HepG2 (cell line): ENCODE measurements around the gene AGAP1. TPM values are rescaled to one million over a fixed set of nuclear protein-coding genes. Genes with fewer than 3 reads are reported as not detected.

Experiments used
- AFF4 ChIP-seq: sonication (generic); formaldehyde crosslinking; IDR thresholded peaks from 2 replicates; pipeline ENCODE4 v1.4.0; 2020; ENCODE audit warnings: missing genetic modification reagents
- CC2D1A ChIP-seq: sonication (generic); formaldehyde crosslinking; IDR thresholded peaks from 2 replicates; pipeline ENCODE4 v1.8.1; 2023; ENCODE audit warnings: mild to moderate bottlenecking, missing genetic modification reagents
- GMEB1 ChIP-seq: sonication (generic); formaldehyde crosslinking; IDR thresholded peaks from 2 replicates; pipeline ENCODE4 v1.5.1; 2020; ENCODE audit warnings: missing genetic modification reagents, mild to moderate bottlenecking, borderline replicate concordance
- RORA ChIP-seq: sonication (generic); formaldehyde crosslinking; IDR thresholded peaks from 2 replicates; pipeline ENCODE4 v1.5.0; 2020; ENCODE audit warnings: mild to moderate bottlenecking, missing genetic modification reagents, moderate library complexity
- SIX4 ChIP-seq: sonication (generic); formaldehyde crosslinking; IDR thresholded peaks from 2 replicates; pipeline ENCODE4 v1.4.0; 2020; ENCODE audit warnings: missing genetic modification reagents
- SP5 ChIP-seq: IDR thresholded peaks from 2 replicates; pipeline ENCODE4 v1.6.1; 2016; ENCODE audit warnings: low read depth, borderline replicate concordance
- TMF1 ChIP-seq: sonication (generic); formaldehyde crosslinking; IDR thresholded peaks from 2 replicates; pipeline ENCODE4 v1.8.1; 2022; ENCODE audit warnings: low read depth, missing genetic modification reagents
- XRCC5 ChIP-seq: fragments of 200-400 bp; formaldehyde crosslinking; optimal IDR thresholded peaks from 2 replicates; pipeline ENCODE3; 2017; ENCODE audit warnings: mild to moderate bottlenecking, low read length
- ZBTB10 ChIP-seq: sonication (generic); formaldehyde crosslinking; IDR thresholded peaks from 2 replicates; pipeline ENCODE4 v1.4.0; 2020; ENCODE audit warnings: missing genetic modification reagents, borderline replicate concordance
- ZFY ChIP-seq: sonication (generic); formaldehyde crosslinking; IDR thresholded peaks from 2 replicates; pipeline ENCODE4 v1.4.0; 2020; ENCODE audit warnings: missing genetic modification reagents
- ZNF354B ChIP-seq: sonication (generic); formaldehyde crosslinking; IDR thresholded peaks from 2 replicates; pipeline ENCODE4 v1.8.0; 2022; ENCODE audit warnings: mild to moderate bottlenecking, missing genetic modification reagents
- ZNF557 ChIP-seq: sonication (generic); formaldehyde crosslinking; IDR thresholded peaks from 2 replicates; pipeline ENCODE4 v1.4.0; 2020; ENCODE audit warnings: missing genetic modification reagents
- ZNF800 ChIP-seq: sonication (generic); formaldehyde crosslinking; IDR thresholded peaks from 2 replicates; pipeline ENCODE4 v1.4.0; 2020; ENCODE audit warnings: missing genetic modification reagents
- ZNF841 ChIP-seq: sonication (generic); formaldehyde crosslinking; IDR thresholded peaks from 2 replicates; pipeline ENCODE4 v1.8.1; 2023; ENCODE audit warnings: missing genetic modification reagents, borderline replicate concordance
- polyA plus RNA-seq, 8 experiments: library from polyadenylated mRNA; depleted of rRNA in 3 of 8; stranded (reverse) in 7 of 8; unstranded in 1 of 8; fragments of >200 nt; fragmentation: Illumina TruSeq in 4 of 8; extraction: Trizol in 4 of 8; gene quantifications; 2 replicates each; pipeline versions ENCODE4 v1.2.1 to v1.2.3, GENCODE V29; 2011 to 2016; ENCODE audit warnings: low read depth in 4 of 8, missing spikeins in 1 of 8, mixed read lengths in 1 of 8; ENCODE audit not compliant: insufficient read depth in 1 of 8
- total RNA-seq, 5 experiments: library from RNA; depleted of rRNA; stranded (reverse); fragments of >200 nt; fragmentation: Illumina TruSeq; extraction: Trizol; gene quantifications; 2 replicates each; pipeline ENCODE4 v1.2.3, GENCODE V29; 2016; ENCODE audit warnings: low read depth in 1 of 5
- TF ChIP-seq, protein P1 (sequence below): IDR thresholded peaks from 2 replicates; pipeline ENCODE4 v1.6.1; 2016; ENCODE audit warnings: low read depth, control low read depth
- TF ChIP-seq, protein P2 (sequence below): sonication (generic); formaldehyde crosslinking; IDR thresholded peaks from 2 replicates; pipeline ENCODE4 v1.5.0; 2020; ENCODE audit warnings: missing genetic modification reagents

Gene AGAP1
- total and polyA plus RNA-seq, 2 of the 13 experiments (the other 11 are each of a cell fraction or from before 2014, with no cell fraction given) = 21.2 to 32.7 TPM

DNA sequence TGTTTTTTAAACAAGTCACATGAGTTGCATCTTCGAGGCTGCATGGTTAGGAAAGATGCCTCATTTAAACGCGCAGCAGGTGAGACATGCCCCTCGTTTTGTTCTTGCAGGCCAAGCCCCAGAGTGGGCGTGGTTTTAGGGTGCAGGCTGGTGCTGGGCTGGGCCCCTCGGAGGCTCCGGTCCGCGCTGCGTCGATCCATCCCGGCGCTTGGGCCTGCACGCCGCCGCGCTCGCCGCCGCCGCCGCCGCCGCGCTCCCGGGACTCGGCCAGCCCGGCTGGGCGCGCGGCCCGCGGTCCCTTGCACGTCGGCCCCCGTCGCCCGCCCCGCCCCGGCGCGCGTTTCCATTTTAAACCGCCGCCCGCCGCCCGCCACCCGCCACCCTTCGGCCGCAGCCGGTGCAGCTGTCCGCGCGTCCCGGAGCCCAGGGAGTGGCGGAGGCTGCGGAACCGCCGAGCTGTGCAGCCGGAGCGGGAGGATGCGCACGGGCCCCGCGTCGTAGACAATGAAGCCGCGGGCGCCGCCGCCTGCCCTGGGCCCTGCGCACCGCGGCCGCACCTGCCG is 175.5 kb downstream of the AGAP1 start (continued):
- no peak for TF ChIP-seq ZBTB10
- TF ChIP-seq, protein P1, sequence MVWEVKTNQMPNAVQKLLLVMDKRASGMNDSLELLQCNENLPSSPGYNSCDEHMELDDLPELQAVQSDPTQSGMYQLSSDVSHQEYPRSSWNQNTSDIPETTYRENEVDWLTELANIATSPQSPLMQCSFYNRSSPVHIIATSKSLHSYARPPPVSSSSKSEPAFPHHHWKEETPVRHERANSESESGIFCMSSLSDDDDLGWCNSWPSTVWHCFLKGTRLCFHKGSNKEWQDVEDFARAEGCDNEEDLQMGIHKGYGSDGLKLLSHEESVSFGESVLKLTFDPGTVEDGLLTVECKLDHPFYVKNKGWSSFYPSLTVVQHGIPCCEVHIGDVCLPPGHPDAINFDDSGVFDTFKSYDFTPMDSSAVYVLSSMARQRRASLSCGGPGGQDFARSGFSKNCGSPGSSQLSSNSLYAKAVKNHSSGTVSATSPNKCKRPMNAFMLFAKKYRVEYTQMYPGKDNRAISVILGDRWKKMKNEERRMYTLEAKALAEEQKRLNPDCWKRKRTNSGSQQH (CRISPR knock-in tag) = no peak
- TF ChIP-seq AFF4 (CRISPR knock-in tag) = no peak
- no peak; the same call in 1 of the 2 replicates for TF ChIP-seq ZFY (CRISPR knock-in tag)
- TF ChIP-seq ZNF557 (CRISPR knock-in tag) = no peak
- TF ChIP-seq TMF1 = peak; percentile 8; the same call in 1 of the 2 replicates
- peak; percentile 58; the same call in 1 of the 2 replicates for TF ChIP-seq GMEB1 (CRISPR knock-in tag)
- TF ChIP-seq XRCC5 = peak; percentile 52
- TF ChIP-seq, protein P2, sequence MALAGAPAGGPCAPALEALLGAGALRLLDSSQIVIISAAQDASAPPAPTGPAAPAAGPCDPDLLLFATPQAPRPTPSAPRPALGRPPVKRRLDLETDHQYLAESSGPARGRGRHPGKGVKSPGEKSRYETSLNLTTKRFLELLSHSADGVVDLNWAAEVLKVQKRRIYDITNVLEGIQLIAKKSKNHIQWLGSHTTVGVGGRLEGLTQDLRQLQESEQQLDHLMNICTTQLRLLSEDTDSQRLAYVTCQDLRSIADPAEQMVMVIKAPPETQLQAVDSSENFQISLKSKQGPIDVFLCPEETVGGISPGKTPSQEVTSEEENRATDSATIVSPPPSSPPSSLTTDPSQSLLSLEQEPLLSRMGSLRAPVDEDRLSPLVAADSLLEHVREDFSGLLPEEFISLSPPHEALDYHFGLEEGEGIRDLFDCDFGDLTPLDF = no peak
- TF ChIP-seq RORA = no peak
- no peak for TF ChIP-seq SIX4 (CRISPR knock-in tag)
- TF ChIP-seq ZNF841 (CRISPR knock-in tag) = no peak
- no peak for TF ChIP-seq CC2D1A (CRISPR knock-in tag)
- TF ChIP-seq ZNF354B (CRISPR knock-in tag) = no peak
- peak; percentile 71; the same call in 1 of the 2 replicates for TF ChIP-seq ZNF800 (CRISPR knock-in tag)
- 0 out of 2 replicates have a peak, but pooled peaks have one; percentile 27 for TF ChIP-seq SP5
